SK-N-SH (cell line): ENCODE measurements around the gene SPEF2. TPM values are rescaled to one million over a fixed set of nuclear protein-coding genes. Genes with fewer than 3 reads are reported as not detected.

ENCODE experiments used
- CTCF ChIA-PET: fragments of 300-600, 350-600 bp; formaldehyde crosslinking; extraction: SDS; loops from one replicate; lab custom pipeline; 2021; lab: Yijun Ruan, JAX
- POLR2A ChIA-PET: fragments of 350-600 bp; sonication (Branson Sonifier 250); formaldehyde crosslinking; extraction: SDS; loops from one replicate; lab custom pipeline; 2020; ENCODE audit warnings: antibody characterized with exemption, inconsistent platforms; lab: Yijun Ruan, JAX
- DNase-seq: peaks from one replicate; pipeline ENCODE4 v3.0.0; 2012
- H2AFZ ChIP-seq: fragments of 200-600 bp; sonication (generic); 2 replicates; pipeline ENCODE4 v1.8.1; 2016; ENCODE audit warnings: antibody characterized with exemption, mild to moderate bottlenecking, low read depth
- H3F3A ChIP-seq: fragments of 200-600 bp; sonication (generic); replicated peaks from 2 replicates; pipeline ENCODE3; 2016; ENCODE audit warnings: antibody characterized with exemption, mild to moderate bottlenecking; ENCODE audit not compliant: insufficient read depth
- H3K27ac ChIP-seq, 2 experiments: fragments of 200-500 bp in 1 of 2; fragments of 200-600 bp in 1 of 2; sonication (Bioruptor generic) in 1 of 2; sonication (generic), shearing (Covaris generic) in 1 of 2; 2 replicates each; pipeline versions ENCODE4 v1.5.1 to v1.6.1; 2014 to 2016; ENCODE audit warnings: low read depth in 2 of 2, inconsistent platforms in 1 of 2, low read length in 1 of 2, mild to moderate bottlenecking in 1 of 2, mixed read lengths in 1 of 2
- H3K27me3 ChIP-seq: fragments of 200-600 bp; sonication (generic), shearing (Covaris generic); 2 replicates; pipeline ENCODE4 v1.6.1; 2016; ENCODE audit warnings: mixed run types; ENCODE audit not compliant: insufficient read depth
- H3K36me3 ChIP-seq, 2 experiments: fragments of 200-500 bp in 1 of 2; fragments of 200-600 bp in 1 of 2; sonication (Bioruptor generic) in 1 of 2; sonication (generic) in 1 of 2; replicated peaks in 1 of 2; 2 replicates each; pipeline versions ENCODE3 to v1.5.1; 2014 to 2016; ENCODE audit warnings: low read length in 1 of 2, mild to moderate bottlenecking in 1 of 2; ENCODE audit not compliant: insufficient read depth in 2 of 2, control insufficient read depth in 1 of 2
- H3K4me1 ChIP-seq, 2 experiments: fragments of 200-500 bp in 1 of 2; fragments of 200-600 bp in 1 of 2; sonication (Bioruptor generic) in 1 of 2; sonication (generic), shearing (Covaris generic) in 1 of 2; 2 replicates each; pipeline versions ENCODE4 v1.5.1 to v1.6.1; 2014 to 2016; ENCODE audit warnings: low read depth in 1 of 2, low read length in 1 of 2, mixed run types in 1 of 2; ENCODE audit not compliant: insufficient read depth in 2 of 2, control insufficient read depth in 1 of 2
- H3K4me2 ChIP-seq: fragments of 200-600 bp; sonication (generic), shearing (Covaris generic); 2 replicates; pipeline ENCODE4 v1.6.1; 2017; ENCODE audit warnings: mixed run types
- H3K4me3 ChIP-seq, 2 experiments: fragments of 200-500 bp in 1 of 2; fragments of 200-600 bp in 1 of 2; sonication (Bioruptor generic) in 1 of 2; sonication (generic), shearing (Covaris generic) in 1 of 2; 2 replicates each; pipeline versions ENCODE4 v1.5.1 to v1.8.1; 2014 to 2016; ENCODE audit warnings: low read depth in 2 of 2, inconsistent platforms in 1 of 2, low read length in 1 of 2, mild to moderate bottlenecking in 1 of 2, mixed read lengths in 1 of 2, moderate library complexity in 1 of 2
- H3K79me2 ChIP-seq: fragments of 200-600 bp; sonication (generic); 2 replicates; pipeline ENCODE4 v1.8.1; 2017; ENCODE audit warnings: mild to moderate bottlenecking; ENCODE audit not compliant: insufficient read depth
- H3K9ac ChIP-seq: fragments of 200-600 bp; sonication (generic); 2 replicates; pipeline ENCODE4 v1.6.1; 2017; ENCODE audit warnings: mixed run types
- H3K9me2 ChIP-seq: fragments of 200-600 bp; sonication (generic); 2 replicates; pipeline ENCODE4 v1.6.1; 2017; ENCODE audit warnings: mixed run types
- H3K9me3 ChIP-seq: fragments of 200-600 bp; sonication (generic); 2 replicates; pipeline ENCODE4 v1.6.1; 2017; ENCODE audit warnings: mixed run types, mild to moderate bottlenecking, moderate library complexity
- H4K20me1 ChIP-seq: fragments of 200-600 bp; sonication (generic); 2 replicates; pipeline ENCODE4 v1.6.1; 2017; ENCODE audit warnings: mild to moderate bottlenecking, mixed run types; ENCODE audit not compliant: insufficient read depth
- FOSL2 ChIP-seq: IDR thresholded peaks from 2 replicates; pipeline ENCODE4 v1.4.0; 2012; ENCODE audit warnings: low read depth, mild to moderate bottlenecking, moderate library complexity, borderline replicate concordance
- GATA2 ChIP-seq: sonication (generic); formaldehyde crosslinking; IDR thresholded peaks from 2 replicates; pipeline ENCODE4 v1.5.0; 2020; ENCODE audit warnings: mild to moderate bottlenecking, missing genetic modification reagents
- JUND ChIP-seq: IDR thresholded peaks from 2 replicates; pipeline ENCODE4 v1.4.0; 2012
- NRF1 ChIP-seq: IDR thresholded peaks from 2 replicates; pipeline ENCODE4 v1.6.1; 2012; ENCODE audit warnings: low read depth, mild to moderate bottlenecking, low read length
- PBX3 ChIP-seq: IDR thresholded peaks from 2 replicates; pipeline ENCODE4; 2012
- POLR2AphosphoS5 ChIP-seq: IDR thresholded peaks from 2 replicates; pipeline ENCODE4 v1.6.1; 2012; ENCODE audit warnings: low read depth, low read length
- REST ChIP-seq: IDR thresholded peaks from 2 replicates; pipeline ENCODE4 v1.6.1; 2012; ENCODE audit warnings: mild to moderate bottlenecking, low read depth, low read length, moderate library complexity
- RFX5 ChIP-seq: IDR thresholded peaks from 2 replicates; pipeline ENCODE4 v1.6.1; 2012; ENCODE audit warnings: mild to moderate bottlenecking, improper control_type of control experiment, low read length
- RXRA ChIP-seq: IDR thresholded peaks from 2 replicates; pipeline ENCODE4 v1.4.0; 2012; ENCODE audit warnings: low read depth, mild to moderate bottlenecking, borderline replicate concordance
- SIN3A ChIP-seq: IDR thresholded peaks from 2 replicates; pipeline ENCODE4 v1.6.1; 2012; ENCODE audit warnings: low read depth, mild to moderate bottlenecking, low read length, moderate library complexity, borderline replicate concordance
- USF2 ChIP-seq: fragments of 150-350 bp; IDR thresholded peaks from 2 replicates; pipeline ENCODE4 v1.6.1; 2017; ENCODE audit warnings: antibody characterized with exemption, low read length, low read depth, borderline replicate concordance
- ZBTB33 ChIP-seq: IDR thresholded peaks from 2 replicates; pipeline ENCODE4 v1.4.0; 2012; ENCODE audit warnings: low read depth, borderline replicate concordance
- WGBS: methylation state at CpG from one replicate; pipeline ENCODE4 v1.1.6; 2017; ENCODE audit warnings: low lambda C conversion rate; 5-methylcytosine and 5-hydroxymethylcytosine counted together
- polyA plus RNA-seq, 3 experiments: library from polyadenylated mRNA; depleted of rRNA; stranded (reverse); fragments of >200 nt; gene quantifications; 2 replicates each; pipeline ENCODE4 v1.2.3, GENCODE V29; 2012

SPEF2 gene
- polyA plus RNA-seq, 1 of the 3 experiments (the other 2 are of a cell fraction), result 1.6 TPM

GRCh38 chr5:35771839-35772238 is 154.2 kb downstream of the SPEF2 start:
- Histone ChIP-seq H4K20me1 (no peaks in the 10 kb centered on the region), H3K27ac (no peak overlapping the region), H3F3A (no peaks in the 10 kb centered on the region), H3K27me3 (no peaks in the 10 kb centered on the region), H3K9ac (no peak overlapping the region), H3K9me2 (no peaks in the 10 kb centered on the region), H3K9me3 (no peaks in the 10 kb centered on the region), H3K36me3 (no peaks in the 10 kb centered on the region), H3K4me2 (no peak overlapping the region), H3K4me3 (no peak overlapping the region), H3K4me1 (no peaks in the 10 kb centered on the region), H2AFZ (no peak overlapping the region), H3K79me2 (no peaks in the 10 kb centered on the region)
- ChIA-PET CTCF (interaction anchor here (1.3 kb wide), 1 partner anchor 155 kb away, joined by 4 read pairs; no protein-coding TSS in a partner anchor), POLR2A (no interaction called here)
- DNase-seq, result no peak
- WGBS, result 34% methylated on average over 2 of the region's 2 CpGs
- TF ChIP-seq NRF1, result no peak
- TF ChIP-seq SIN3A, result no peak
- no peak for TF ChIP-seq GATA2
- no peak for TF ChIP-seq REST
- TF ChIP-seq RFX5, result no peak
- TF ChIP-seq RXRA, result no peak
- no peak for TF ChIP-seq FOSL2
- TF ChIP-seq USF2, result no peak
- no peak for TF ChIP-seq POLR2AphosphoS5
- no peak for TF ChIP-seq PBX3
- TF ChIP-seq JUND, result no peak
- TF ChIP-seq ZBTB33, result no peak
